HG03354 (cell line): ENCODE data around the gene TTC1.
"Not testable (repeated sequence)": the region's sequence is repeated elsewhere in the genome, so short reads cannot be mapped to it uniquely, and the experiment has no call there.

Experiments used
- ATAC-seq: cut with Tn5 transposase; IDR thresholded peaks from one replicate; pipeline ENCODE4 v1.9.1; 2021; ENCODE audit warnings: mild to moderate bottlenecking; ENCODE audit not compliant: unreplicated experiment, poor library complexity, severe bottlenecking

Gene TTC1

DNA sequence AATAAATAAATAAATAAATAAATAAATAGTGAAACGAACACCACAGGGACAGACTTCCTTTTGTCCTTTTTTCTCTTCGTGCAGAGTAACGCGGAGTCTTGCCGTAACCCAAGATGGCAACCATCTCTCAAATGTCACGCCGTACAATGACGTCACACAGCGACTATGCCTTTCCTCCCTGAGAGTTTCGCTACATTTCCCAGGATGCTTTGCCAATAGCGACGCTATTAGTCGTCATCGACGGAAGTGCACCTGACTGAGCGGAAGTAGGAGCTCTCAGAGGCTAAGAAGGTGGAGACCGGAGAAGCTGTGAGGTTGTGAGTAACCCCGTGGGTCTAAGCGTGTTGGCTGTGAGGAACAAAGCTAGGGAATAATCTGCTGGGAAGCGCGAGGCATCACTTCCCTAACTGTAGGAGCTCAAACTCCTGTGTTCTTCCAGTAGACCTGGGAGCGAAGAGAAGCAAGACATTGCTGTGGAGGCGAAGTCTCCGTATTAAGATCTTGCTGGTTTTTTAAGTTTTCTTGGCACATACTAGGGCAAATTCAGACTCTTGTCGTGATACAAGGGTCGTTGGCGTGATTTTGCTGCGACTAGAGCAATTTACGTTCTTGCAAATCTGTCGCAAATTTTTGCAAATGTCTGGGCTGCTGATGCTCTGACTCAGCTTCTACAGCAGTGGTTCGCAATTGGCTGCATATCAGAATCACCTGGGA, at the start of gene TTC1:
Gene TTC1, plus strand, starts transcription at position 263 of the 714 bp plus-strand sequence. CDS start 1,390 bp downstream, outside the sequence.
- ATAC-seq, result peak; percentile 100

- ATAC-seq, result no peak
These were observed 47.5 kb upstream of the TTC1 start for GRCh38 chr5:159961176-159962160.

DNA sequence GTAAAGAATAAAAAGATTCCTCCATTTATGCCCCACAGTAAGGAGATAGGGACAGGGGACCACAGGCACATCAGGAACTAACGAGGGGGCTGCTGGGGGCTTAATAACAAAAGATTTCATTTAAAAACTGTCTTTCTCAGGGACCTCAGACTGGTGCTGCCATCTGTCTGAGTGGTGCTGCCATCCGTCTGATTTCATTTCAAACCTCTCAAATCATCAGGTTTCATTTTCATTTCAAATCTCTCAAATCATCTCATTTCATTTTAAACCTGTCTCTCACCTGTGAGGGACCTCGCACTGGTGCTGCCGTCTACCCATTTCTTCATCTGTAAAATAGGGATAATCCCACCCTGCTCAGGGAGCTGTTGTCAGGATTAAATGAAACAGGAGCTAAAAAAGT, 46.7 kb upstream of the TTC1 start:
- no peak for ATAC-seq

DNA sequence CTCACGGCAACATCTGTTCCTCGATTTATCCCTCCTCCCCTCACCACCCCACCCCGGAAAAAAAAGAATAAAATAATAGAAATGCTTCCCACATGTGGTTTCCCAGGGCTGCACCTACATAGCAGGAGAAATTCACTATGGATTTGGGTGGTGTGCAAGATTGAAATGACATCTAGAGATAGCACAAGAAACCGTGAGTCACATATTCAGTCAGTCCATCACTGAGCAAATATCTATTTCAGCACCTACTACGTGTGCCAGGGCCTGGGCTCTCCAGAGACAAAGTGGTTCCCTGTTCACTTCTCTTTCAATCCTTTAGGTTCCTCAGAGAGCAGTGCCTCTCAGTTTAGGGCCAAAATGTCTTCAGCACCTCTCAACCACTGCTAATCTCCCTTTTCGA, 45.0 kb upstream of the TTC1 start:
- no peak for ATAC-seq

DNA sequence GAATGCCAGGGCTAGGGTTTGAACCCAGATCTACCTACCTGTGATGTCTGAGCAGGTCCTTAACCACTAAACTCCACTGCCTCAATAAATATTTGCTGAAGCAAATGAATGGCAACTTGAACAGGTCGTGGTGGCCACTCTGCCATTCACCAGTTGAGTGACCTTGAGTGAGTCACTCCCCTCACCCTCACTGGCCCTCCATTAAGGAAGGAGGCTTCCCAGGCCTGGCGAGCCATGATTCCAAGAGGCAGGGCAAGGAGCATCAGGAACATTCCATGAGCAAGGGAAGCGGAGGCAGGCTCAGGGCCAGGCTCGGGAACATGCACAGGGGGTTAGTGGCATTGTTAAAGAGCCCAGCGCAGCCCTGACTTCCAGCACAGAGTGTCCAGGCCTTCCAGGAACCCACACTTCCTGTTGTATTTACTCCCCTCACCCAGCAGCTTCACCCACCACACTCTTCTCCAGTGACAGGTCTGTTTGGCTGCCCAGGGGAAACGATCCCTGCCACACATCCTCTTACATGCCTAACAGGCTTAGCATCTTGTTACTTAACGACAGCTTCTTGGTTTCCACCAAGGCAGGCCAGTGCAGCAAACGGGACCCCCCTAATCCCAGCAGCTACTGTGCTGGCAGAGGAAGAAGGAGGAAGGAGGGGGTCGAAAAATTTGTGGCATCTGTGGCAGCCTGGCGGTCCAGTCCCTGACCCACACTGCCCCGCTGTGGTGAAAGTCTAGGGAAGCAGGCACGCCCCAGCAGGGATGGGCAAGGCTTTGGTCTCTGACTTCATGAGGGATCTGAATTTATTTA, 43.7 kb upstream of the TTC1 start:
- ATAC-seq, result no peak

DNA sequence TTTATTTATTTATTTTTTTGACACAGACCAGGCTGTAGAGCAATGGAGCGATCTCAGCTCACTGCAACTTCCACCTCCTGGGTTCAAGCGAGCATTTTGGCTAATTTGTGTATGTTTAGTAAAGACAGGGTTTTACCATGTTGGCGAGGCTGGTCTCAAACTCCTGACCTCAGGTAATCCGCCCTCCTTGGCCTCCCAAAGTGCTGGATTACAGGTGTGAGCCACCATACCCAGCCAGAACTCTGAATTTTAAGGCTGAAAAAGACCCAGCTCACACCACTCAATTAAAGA, 43.2 kb upstream of the TTC1 start:
- not testable (repeated sequence) for ATAC-seq

GRCh38 chr5:159969966-159970365, 39.0 kb upstream of the TTC1 start:
- no peak for ATAC-seq

DNA sequence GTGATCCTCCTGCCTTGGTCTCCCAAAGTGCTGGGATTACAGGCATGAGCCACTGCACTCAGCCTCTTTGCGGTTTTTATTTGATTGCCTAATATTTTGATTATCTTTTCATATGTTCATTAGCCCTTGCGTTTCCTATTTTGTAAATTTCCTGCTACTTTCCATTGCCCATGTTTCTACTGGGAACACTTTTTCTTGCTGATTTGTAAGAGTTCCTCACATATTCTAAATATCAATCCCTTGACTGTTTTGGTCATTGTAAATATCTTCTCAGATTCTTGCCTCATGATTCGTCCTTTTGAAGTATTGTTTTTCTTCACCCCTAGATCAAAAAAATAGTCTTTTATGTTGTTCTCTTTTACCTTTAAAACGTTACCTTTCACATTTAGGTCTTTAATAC, 37.9 kb upstream of the TTC1 start:
- no peak for ATAC-seq

- ATAC-seq, result no peak
These were observed 37.4 kb upstream of the TTC1 start for GRCh38 chr5:159971514-159971913.

GRCh38 chr5:159971931-159972461, 36.9 kb upstream of the TTC1 start:
- no peak for ATAC-seq

DNA sequence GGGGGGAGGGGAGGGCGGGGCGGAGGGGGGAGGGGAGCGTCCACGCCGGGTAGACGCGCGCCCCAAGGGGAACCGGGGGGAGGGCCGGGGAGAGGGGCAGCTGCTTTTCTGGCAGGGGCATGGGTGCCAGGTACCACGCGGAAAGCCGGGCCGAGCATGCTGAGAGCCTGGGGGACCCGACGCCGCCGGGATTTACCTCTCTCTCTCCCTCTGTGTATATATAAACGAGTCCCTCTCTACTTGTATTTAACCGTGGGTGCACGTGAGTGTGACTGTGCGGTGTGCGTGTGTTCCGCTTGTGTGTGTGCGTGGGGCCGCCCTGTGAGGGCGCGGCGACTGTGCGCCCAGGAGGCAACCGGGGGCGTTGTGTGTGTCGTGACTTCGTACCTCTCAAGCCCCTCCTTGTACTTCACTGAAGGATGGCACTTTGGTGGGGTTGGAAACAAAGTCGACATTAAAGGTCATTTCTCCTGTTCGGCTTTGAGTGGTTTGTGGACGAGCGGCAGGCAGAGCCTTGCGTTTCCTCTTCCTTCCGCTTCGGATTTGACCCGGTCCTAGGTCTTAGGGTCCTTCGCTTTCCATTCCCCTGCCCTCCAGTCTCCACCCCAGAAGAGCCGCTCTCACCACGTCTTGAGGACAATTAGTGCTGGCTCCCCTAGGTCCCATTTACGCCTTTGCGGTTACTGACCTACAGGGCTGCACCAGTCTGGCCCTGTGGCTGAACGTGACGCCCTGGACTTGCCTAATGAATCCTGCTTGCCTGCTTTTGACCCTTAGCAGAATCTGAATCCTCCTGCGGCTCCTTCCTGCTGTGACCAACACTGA, 36.2 kb upstream of the TTC1 start:
- ATAC-seq, result no peak

DNA sequence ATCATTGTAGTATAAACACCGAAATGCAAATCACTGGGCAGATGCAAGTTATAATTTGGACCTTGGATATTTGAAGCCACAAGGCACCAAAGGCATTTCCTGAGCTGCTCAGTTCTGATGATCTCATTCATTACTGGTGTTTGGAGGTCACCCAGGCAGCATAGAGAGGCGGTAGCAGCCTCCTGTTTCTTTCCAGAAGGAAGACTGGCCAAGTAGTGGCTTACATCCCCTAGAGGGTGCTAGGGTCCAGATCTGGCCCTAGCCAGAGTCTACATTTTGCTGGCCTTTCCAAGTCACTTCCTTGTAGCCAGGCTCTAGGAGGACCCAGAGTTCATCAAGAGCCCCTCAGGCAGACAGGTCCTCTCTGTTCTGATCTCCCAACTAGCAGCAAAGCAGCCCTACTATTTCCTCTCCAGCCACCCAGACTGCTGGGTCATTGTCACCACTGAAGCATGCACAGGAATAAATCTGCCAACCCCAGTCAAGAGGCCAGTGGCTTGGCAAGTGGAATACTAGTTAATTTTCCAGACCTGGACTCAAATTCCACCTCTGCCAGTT, 33.4 kb upstream of the TTC1 start:
- ATAC-seq, result no peak

DNA sequence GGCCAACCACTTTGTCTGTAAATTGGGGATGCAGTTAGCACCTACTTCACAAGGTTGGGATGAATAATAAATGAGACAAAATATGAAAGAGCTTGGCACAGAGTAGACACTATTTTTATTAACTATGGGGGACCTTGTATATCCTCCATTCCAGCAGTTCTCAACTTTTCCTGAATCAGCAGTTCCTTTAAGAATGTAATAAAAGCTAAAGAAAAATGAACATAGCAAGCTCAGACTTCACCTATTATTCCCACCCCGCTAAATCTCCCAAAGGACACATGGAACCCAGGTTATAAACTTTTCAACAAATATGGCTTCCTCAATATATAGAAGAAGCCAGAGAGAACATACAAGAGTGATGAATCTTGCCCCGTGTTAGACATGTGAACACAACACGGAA, 32.0 kb upstream of the TTC1 start:
- no peak for ATAC-seq

DNA sequence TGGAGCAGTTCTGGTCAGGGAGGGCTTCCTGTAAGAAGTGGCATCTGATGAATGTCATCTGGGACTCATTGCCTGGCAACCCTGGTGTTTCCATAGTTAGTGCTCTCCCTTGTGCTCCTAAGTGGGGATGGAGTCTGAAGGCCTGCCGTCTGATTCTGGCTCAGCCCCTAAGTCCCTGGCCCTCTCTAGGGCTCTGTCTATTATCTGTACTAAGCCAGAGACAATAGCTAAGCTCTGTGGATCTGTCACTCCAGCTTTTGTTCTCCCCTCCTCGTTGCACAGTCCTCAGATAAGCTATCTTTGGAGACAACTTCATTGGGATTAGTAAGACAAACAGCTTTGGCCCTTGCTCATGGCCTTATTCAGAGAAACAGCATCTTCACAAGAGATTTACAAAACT, 30.6 kb upstream of the TTC1 start:
- ATAC-seq, result no peak

DNA sequence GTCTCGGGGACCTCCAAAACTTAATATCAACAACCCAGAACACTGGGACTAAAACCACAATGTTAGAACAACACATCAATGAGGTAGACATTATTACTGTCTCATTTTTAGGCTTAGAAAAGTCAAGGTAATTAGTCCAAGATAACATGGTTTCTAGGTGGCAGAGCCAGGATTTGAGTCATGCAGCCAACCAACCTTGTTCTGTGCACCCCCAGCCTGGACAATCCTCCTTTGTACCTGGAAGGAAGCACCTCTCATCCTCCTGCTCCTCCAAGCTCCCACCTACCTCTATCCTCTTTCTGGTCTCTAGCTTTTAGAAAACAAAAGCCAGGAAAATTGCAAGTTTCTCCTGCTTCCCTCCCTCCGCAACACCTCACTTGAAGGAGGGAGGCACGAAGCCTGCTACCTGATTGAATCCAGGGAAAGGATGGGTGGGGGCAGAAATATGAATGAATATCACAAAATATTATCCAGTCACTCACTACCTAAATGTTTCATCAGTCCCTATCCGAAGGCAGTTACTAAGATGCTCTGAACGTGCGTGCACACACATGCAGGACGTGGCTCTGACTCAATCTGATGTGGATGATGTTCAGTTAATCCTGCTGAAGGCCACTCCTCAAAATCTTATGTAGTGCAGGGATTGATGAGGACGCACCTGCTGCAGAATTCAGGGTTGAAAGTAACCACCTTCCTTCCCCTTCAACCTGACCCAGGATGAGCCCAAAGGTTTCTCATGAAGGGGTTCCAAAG, 26.3 kb upstream of the TTC1 start:
- ATAC-seq, result no peak

DNA sequence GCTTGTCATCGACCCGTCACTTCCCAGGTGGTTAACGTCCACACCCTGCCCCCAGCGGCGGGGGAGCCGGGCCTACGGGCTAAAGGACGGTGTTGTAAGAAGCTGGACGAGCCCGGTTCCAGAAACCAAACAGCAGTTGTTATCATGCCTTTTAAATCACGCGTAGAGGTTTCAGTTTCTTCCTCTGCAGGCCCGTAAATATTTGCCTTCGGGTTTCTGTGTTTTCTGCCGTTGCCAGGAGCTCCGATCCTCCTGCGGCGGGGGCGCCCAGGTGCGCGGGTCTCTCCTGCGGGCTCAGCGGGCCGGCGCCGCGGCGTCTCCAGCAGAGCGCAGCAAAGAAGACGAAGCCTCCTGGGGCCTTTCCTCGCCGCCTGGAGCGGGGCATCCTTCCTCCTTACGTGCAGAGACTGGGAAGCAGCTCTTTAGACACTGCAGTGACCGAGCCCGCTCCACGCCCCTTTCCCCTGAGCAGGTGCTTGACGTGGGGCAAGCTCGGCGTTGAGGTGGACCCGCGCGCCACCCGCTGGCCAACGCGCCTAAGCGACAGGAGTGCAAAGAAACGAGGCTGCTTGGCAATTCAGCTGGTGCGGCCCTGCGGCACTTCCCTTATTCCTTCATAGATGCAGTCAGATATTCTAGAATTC, 21.8 kb upstream of the TTC1 start:
- peak; percentile 88 for ATAC-seq

DNA sequence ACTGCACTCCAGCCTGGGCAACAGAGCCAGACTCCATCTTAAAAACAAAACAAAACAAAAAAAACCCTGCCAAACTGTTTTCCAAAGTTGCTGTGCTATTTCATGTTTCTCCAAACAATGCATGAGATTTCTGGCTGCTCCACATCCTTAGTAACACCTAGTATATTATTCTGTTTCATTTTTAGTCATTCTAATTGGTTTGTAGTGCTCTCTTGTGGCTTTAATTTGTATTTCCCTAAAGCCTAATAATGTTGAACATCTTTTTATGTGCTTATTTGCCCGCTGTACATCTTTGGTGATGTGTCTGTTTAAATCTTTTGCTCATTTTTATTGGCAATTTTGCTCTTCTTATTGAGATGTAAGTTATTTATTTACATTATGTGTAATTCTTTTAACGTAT, 18.4 kb upstream of the TTC1 start:
- no peak for ATAC-seq

- ATAC-seq, result no peak
These were observed 16.4 kb upstream of the TTC1 start for GRCh38 chr5:159992566-159992965.
